NCI-H1694 treated with DMSO at 0.1 percent for 48 hours (cell line): ENCODE measurements around the gene NME9.
A peak's percentile ranks its signal among the peaks of the same experiment; 100 is the strongest.
"Not testable (repeated sequence)": the region's sequence is repeated elsewhere in the genome, so short reads cannot be mapped to it uniquely, and the experiment has no call there.

Experiments used
- DNase-seq: peaks from one replicate; lab custom pipeline; 2025; lab: John Stamatoyannopoulos, UW

The NME9 gene

GRCh38 chr3:138329127-138329983 lies at the start of gene NME9:
Gene NME9, minus strand, starts transcription at chr3:138329851. Its CDS starts 516 bp downstream, at chr3:138329335.
- DNase-seq, result peak; percentile 96

- DNase-seq, result no peak
Observed at GRCh38 chr3:138378990-138379389, 49.3 kb upstream of the NME9 start.

DNA sequence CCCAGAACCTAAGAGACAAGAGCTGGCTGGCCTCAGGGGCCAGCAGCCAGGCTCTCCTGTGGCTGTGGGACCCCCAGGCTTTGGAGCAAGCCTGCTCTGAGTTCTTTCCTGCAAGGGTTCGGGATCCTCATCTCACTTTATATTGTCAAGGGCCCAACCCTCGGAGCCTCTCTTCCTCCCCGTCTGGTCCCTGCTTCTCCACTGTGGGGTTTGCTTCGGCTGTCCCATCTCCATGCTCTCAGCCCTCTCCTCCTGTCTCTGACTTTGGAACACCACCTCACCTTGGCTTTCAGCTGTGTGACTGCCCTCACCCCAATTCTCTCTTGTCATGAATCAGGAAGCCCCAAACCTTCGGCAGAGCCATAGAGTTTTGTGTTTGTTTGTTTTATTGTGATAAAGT lies 48.7 kb upstream of the NME9 start:
- no peak for DNase-seq

DNA sequence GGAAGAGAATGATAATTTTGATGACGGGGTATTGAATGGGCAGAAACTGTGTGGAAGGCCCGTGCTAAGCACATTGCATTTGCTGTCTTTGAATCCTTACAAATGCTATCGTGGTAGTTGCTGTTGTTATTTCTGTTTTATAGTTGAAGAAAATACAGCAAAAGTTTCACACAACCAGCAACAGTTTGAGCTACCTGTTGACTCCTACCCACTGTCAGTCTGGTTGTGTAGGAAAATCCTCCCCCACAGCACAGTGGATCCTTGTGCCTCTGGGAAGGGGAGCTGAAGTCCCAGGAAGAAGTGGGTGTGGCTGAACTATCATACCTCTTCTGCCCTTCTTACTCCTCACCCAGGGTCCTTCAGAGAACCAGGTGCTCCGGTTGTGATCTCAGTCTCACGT lies 48.2 kb upstream of the NME9 start:
- no peak for DNase-seq

- DNase-seq, result not testable (repeated sequence)
Observed at GRCh38 chr3:138377212-138377611, 47.6 kb upstream of the NME9 start.

- no peak for DNase-seq
Observed at GRCh38 chr3:138376663-138377062, 47.0 kb upstream of the NME9 start.

- no peak for DNase-seq
Observed at GRCh38 chr3:138375447-138375846, 45.8 kb upstream of the NME9 start.

DNA sequence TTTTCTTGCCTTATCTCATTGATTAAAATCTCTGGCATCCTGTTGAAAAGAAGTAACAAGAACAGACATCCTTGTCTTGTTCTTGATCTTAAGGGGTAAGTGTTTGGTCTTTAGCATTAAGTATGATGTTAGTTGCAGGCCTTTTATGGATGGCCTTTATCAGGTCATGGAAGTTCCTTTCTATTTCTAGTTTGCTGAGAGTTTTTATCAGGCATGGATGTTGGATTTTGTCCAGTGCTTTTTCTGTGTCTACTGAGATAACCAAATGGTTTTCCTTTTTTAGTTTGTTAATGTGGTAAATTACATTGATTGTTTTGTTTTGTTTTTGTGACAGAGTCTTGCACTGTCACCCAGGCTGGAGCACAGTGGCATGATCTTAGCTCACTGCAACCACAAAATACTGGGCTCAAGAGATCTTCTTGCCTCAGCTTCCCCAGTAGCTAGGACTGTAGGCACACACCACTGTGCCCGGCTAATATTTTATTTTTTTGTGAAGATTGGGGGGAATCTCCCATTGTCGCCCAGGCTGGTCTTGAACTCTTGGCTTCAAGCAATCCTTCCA lies 45.0 kb upstream of the NME9 start:
- DNase-seq, result no peak

- DNase-seq, result no peak
Observed at GRCh38 chr3:138373736-138374094, 44.1 kb upstream of the NME9 start.

DNA sequence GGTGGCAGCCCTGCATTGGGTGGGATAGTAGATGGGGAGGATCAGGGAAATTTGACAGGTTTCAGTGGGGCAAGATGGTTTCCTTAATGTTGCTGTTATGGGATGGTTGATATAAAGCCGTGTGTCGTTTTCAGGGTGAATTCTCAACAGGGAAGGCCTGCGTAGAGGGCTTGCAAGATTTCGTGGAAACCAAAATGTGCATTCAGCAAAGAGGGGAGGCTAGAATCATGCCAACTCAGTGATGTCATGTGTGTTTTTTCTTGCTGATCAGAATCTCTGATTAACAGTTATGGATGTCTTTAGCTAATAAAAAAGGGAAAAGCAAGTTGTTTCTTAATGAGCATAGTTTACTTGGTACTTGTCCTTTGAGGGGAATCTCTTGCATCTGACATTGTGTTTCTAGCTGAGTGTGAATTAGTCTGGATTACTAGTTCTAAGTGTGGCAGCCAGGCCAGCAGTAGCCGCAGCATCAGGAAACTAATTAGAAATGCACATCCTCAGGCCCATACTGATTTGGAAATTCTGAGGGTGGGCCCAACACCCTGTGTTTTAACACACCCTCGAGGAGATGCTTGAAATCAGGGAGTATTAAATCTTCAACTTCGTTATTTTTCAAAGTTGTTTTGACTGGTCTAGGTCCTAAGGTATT lies 43.6 kb upstream of the NME9 start:
- no peak for DNase-seq

GRCh38 chr3:138371070-138371965 lies 41.7 kb upstream of the NME9 start:
- DNase-seq, result no peak

- no peak for DNase-seq
Observed at GRCh38 chr3:138370321-138370720, 40.7 kb upstream of the NME9 start.

DNA sequence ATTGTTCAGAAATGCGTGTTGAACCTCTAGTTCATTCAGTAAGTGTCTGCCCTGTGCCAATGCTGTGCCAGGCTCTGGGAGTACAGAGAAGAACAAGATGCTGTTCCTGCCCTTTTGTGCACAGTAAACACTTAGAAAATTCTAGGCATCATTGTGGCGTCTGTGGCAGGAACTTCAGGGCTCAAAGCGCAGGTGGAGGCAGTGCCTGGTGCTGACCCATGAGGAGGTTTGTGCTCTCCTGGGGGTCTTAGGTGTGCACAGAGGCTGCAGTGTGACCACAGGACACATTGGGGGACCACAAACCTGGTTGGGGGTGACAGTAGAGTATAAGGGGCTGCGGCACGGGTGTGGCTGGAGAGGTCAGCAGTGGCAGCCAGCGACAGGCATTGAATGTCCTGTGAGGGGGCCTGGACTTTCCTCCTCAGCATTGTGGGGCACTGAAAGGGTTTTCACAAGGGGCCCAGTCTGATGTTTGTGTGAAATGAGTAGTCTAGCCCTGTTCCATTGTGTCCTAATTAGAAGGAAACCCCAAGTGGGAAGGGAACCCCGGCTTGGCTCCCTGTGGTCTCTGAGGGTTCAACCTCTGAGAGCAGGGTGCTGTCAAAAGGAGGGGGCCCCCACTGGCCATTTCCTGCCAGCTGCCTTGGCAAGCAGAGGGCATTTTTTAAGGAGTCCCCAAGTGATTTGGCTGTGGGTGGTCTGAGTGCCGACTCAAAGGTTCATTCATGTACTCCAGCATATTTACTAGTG lies 39.7 kb upstream of the NME9 start:
- DNase-seq, result no peak

DNA sequence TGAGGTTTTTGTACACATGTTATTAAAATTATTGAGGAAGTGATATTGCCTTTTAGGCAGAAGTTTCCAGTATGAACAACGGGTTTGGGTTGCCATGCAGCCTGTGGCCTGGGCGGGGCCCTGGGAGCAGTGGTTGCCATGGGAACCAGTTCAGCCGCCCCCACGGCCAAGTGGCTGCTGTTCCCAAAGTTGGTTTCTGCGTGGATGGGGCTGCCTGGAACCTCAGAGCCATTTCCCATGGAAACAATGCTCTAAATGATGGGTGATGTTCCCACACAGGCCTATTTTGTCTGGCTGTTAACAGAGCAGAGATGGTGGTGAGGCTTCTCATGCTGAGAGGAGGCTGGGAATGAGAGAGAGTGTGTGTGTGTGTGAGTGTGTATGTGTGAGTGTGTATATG lies 38.3 kb upstream of the NME9 start:
- no peak for DNase-seq

DNA sequence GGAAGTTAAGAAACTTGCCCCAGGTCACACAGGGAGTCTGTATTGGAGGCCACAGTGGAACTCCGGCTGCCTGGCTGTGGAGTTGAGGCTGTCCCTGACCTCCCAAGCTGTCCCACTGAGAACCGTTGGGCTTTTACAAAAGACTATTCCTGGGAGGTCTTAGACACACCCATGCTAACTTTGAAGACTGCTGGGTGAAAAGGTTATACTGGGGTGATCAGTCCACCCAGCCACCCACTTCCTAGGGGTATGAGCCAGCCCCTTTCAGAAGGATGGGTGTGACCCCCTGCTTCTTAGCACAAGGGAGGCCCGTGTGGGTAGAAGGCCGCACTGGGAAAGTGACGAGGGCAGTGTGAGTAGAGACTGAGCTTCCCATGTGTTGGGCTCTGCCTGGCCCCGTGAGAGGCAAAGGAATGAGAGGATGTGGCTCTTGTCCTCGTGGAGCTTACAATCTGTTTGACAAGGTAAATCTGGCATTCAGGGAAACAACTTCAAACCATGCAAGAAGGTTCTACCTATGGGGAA lies 37.7 kb upstream of the NME9 start:
- DNase-seq, result no peak

DNA sequence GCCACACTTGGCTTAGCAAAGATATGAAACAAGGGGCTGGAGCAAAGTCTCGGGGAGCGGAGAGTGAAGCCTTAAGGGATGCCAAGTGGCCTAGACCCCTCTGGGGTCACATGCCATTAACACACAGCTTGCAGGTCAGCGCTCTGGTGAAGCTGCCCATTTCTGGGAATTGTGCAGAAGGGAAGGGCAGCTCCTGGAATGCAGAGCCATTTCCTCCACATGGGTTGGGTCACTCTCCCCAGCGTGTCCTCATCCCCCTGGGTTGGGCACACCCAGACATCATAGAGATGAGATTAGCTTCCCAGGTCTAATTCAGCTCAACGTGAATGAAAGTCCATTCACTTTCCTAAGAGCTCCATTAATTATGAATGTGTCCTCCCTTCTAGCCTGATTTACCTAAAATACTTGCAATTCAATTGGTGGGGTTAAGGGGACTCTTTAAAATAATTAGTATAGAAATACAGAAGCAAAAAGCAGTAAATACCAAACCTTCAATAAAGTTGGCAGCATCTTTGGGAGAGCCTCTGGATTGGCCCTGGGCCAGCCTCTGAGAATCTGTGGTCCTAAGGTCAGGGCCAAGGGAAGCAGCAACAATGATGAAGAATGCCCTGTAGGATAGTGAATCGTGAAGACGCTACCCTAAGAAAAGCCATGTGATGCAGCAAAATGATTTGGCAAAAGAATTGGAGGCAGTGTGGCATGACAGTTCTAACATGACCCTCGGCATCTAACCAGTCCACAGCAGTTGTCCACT lies 36.5 kb upstream of the NME9 start:
- DNase-seq, result no peak

- DNase-seq, result no peak
Observed at GRCh38 chr3:138365253-138365555, 35.6 kb upstream of the NME9 start.

DNA sequence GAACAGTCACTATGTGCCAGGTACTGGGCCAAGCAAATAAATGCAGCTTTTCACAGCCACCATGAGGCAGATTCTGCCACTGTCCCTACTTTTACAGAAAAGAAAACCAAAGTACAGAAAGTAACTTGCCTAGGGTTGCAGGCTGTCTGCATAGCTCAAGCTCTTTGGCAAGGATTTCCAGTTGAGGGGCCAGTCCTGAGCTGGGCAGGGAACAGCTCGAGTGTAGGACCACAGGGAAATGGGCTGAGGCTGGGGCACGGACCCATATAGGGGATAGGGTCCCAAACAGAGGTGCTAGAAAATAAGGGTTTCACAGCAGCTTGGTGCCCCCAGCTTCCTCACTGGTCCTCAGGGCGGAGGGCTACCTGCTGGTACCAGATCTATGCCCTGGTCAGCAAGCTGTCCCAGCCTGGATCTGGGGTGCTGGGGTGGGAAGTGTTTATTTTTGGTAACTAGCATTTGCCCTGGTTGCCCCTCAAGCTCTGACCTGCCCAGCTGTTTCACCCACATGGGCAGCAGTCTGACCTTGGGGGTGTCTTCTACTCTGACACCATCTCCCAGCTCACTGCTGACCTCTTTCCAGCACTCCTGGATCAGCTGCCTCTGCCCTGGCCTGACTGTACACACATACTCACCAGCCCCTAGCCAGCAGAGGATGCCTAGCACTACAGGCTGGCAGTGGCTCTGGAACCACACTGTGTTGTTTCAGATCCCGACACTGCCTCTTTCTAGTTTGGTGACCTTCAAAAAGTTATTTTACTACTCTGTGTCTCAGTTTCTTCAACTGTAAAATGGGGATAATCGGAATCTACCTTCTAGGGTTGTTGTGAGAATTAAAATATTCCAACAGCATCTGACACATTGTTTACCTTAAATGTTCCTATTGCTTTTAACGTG lies 35.0 kb upstream of the NME9 start:
- DNase-seq, result no peak

- no peak for DNase-seq
Observed at GRCh38 chr3:138363322-138363721, 33.7 kb upstream of the NME9 start.

GRCh38 chr3:138362538-138362937 lies 32.9 kb upstream of the NME9 start:
- DNase-seq, result no peak
